Measurements from ENCODE around the gene MYH6.

- TF ChIP-seq CTCF (IDR thresholded peaks at IDR 0.05), result no peak
- no peak for TF ChIP-seq POLR2A (IDR thresholded peaks at IDR 0.05)
Measured at GRCh38 chr14:23444314-23444713, 36.2 kb upstream of the MYH6 start.
